Neutrophil (primary cell): ENCODE measurements around the gene PLN.

Experiments
- H3K27ac ChIP-seq: fragments of 200-600 bp; sonication (generic); 2 replicates; pipeline ENCODE4 v1.5.1; 2016; ENCODE audit warnings: mild to moderate bottlenecking, moderate library complexity
- H3K27me3 ChIP-seq: fragments of 200-600 bp; sonication (generic); 2 replicates; pipeline ENCODE4 v1.6.0; 2016; ENCODE audit warnings: mild to moderate bottlenecking
- H3K36me3 ChIP-seq: fragments of 200-600 bp; sonication (generic); 2 replicates; pipeline ENCODE4 v1.5.1; 2017
- H3K4me1 ChIP-seq, 2 experiments: fragments of 200-600 bp in 1 of 2; sonication (generic) in 1 of 2; 1 replicate in 1 of 2; 2 replicates in 1 of 2; pipeline versions ENCODE4 v1.5.1 to v1.6.1; 2013 to 2016; ENCODE audit warnings: low read depth in 1 of 2, low read length in 1 of 2, mild to moderate bottlenecking in 1 of 2, moderate library complexity in 1 of 2; ENCODE audit not compliant: control insufficient read depth in 1 of 2, insufficient read depth in 1 of 2
- H3K4me3 ChIP-seq, 2 experiments: fragments of 200-600 bp in 1 of 2; sonication (generic) in 1 of 2; 1 replicate in 1 of 2; 2 replicates in 1 of 2; pipeline ENCODE4 v1.5.1; 2013 to 2016; ENCODE audit warnings: low read depth in 1 of 2, low read length in 1 of 2, mild to moderate bottlenecking in 1 of 2, moderate library complexity in 1 of 2
- H3K9me3 ChIP-seq: fragments of 200-600 bp; sonication (generic); 2 replicates; pipeline ENCODE4 v1.5.1; 2016
- TF ChIP-seq, protein P1 (sequence below): fragments of 200-600 bp; sonication (generic); IDR thresholded peaks from 2 replicates; pipeline ENCODE4 v1.5.1; 2016; ENCODE audit warnings: antibody characterized with exemption

Gene PLN

GRCh38 chr6:118546880-118547218 lies 1.2 kb upstream of the PLN start:
- Histone ChIP-seq H3K4me1 (no peaks in the 10 kb centered on the region), H3K36me3 (no peaks in the 10 kb centered on the region), H3K27me3 (no peaks in the 10 kb centered on the region), H3K27ac (no peak overlapping the region), H3K4me3 (no peak overlapping the region), H3K9me3 (no peaks in the 10 kb centered on the region)
- TF ChIP-seq, protein P1, sequence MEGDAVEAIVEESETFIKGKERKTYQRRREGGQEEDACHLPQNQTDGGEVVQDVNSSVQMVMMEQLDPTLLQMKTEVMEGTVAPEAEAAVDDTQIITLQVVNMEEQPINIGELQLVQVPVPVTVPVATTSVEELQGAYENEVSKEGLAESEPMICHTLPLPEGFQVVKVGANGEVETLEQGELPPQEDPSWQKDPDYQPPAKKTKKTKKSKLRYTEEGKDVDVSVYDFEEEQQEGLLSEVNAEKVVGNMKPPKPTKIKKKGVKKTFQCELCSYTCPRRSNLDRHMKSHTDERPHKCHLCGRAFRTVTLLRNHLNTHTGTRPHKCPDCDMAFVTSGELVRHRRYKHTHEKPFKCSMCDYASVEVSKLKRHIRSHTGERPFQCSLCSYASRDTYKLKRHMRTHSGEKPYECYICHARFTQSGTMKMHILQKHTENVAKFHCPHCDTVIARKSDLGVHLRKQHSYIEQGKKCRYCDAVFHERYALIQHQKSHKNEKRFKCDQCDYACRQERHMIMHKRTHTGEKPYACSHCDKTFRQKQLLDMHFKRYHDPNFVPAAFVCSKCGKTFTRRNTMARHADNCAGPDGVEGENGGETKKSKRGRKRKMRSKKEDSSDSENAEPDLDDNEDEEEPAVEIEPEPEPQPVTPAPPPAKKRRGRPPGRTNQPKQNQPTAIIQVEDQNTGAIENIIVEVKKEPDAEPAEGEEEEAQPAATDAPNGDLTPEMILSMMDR, result no peak

GRCh38 chr6:118548613-118549012 lies 517 bp downstream of the PLN start:
- Histone ChIP-seq H3K4me1 (peaks cover 0 to 8% of the 10 kb centered on the region in 2 experiments), H3K4me3 (no peak overlapping the region), H3K27ac (no peak overlapping the region), H3K27me3 (no peaks in the 10 kb centered on the region), H3K36me3 (no peaks in the 10 kb centered on the region), H3K9me3 (no peaks in the 10 kb centered on the region)
- TF ChIP-seq, protein P1, result no peak

DNA sequence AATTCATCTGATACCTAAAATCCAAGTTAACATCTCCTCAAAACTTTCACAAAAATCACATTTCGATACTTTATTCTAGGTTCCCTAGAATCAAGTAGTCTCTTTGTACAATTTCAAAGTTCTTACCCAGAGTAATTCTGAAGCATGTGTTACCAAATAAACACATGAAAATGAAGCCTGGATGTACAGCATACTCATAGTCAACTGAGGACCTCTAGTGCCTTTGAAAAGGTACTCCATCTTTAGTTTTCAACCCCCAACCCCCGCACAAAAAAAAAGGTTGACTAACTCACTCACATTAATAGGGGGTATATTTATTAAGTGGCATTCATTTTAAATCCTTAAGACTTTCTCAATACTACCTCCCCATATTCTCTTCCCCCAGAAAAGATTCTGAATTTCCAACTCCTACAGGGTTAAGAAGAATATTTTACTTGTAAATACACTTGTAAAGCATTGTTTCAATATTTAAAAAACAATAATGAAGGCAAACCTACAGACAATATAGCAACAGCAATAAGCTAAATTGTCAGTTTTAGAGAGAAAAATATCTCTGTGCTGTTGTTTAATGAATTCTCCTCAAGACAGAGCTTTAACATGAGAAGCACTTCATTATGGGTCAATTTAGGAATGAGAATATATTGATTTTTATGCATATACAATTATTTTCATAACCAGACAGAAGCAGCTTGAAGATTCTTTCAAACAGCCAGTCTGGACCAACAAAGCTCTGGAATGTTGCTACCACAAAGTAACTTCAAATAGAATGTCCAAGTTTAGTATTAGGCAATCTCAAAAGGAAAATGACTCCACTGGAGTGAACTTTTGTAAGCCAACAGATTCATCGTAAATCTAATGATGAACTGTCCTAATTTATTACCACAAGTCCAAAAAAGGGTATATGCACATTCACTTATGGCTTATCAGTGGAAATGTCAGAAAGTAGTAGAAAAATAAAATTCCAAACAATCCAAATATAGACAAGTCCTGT lies 3.3 kb downstream of the PLN start:
- H3K27ac ChIP-seq, result no peak overlapping the region
- H3K27me3 ChIP-seq, result no peaks in the 10 kb centered on the region
- H3K9me3 ChIP-seq, result no peaks in the 10 kb centered on the region
- H3K4me1 ChIP-seq, result peaks cover 0 to 8% of the 10 kb centered on the region in 2 experiments
- TF ChIP-seq, protein P1, result no peak
- no peaks in the 10 kb centered on the region for H3K36me3 ChIP-seq
- no peak overlapping the region for H3K4me3 ChIP-seq

DNA sequence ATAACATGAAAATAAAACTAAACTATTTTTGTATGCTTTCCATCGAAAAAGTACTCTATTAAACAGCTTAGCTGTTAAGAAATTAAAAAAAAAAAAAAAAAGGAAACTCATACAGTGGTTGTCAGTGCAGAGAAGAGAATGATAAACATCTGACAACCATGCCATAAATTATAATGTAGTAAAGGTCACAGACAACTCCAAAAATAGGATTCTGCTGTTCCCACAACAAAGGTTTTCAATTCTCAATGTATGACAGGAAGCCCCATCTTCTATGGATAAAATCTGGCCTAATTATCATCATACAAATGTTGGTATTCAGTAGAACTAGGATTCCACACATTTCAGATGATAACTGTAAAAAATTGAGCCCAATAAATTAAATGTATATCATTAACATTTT lies 5.0 kb downstream of the PLN start:
- TF ChIP-seq, protein P1, result no peak
- H3K9me3 ChIP-seq, result no peaks in the 10 kb centered on the region
- no peak overlapping the region for H3K4me3 ChIP-seq
- no peaks in the 10 kb centered on the region for H3K36me3 ChIP-seq
- no peaks in the 10 kb centered on the region for H3K27me3 ChIP-seq
- no peak overlapping the region for H3K27ac ChIP-seq
- peaks cover 0 to 10% of the 10 kb centered on the region in 2 experiments for H3K4me1 ChIP-seq

DNA sequence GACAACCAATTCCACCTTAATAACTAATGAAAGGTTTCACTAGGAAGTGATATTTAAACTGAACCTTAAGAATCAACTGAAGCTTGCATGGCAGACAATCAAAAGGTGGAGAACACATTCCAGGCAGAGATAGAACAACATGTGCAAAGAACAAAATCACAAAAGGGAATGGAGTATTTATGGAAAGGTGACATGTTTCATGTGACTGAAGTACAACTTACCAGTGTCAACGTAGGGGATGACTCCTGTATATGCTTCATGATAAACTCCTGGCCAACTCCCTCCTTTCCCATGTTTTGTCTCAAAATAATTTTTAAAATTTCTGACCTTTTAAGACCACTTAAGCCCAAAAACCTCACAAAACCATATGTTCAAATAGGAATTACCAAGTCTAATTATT lies 6.6 kb downstream of the PLN start:
- Histone ChIP-seq H3K9me3 (no peaks in the 10 kb centered on the region), H3K27me3 (no peaks in the 10 kb centered on the region), H3K4me1 (peaks cover 8 to 26% of the 10 kb centered on the region in 2 experiments), H3K36me3 (no peaks in the 10 kb centered on the region), H3K4me3 (no peak overlapping the region), H3K27ac (no peak overlapping the region)
- TF ChIP-seq, protein P1, result no peak
